Stimulated activated CD4-positive, alpha-beta T cell treated with anti-CD3 and anti-CD28 coated beads, TNF-alpha, amount 100 ng/mL, for 48 hours (primary cell): ENCODE results near the gene GPR153.
A peak's percentile ranks its signal among the peaks of the same experiment; 100 is the strongest.

Experiments
- DNase-seq, 3 donors: peaks; one replicate each; pipeline ENCODE4 v3.0.0-alpha.2; 2020; ENCODE audit warnings: low read depth in 3 of 3

Gene GPR153

GRCh38 chr1:6202256-6202655 is 58.6 kb downstream of the GPR153 start:
- DNase-seq: no peak

- no peak for DNase-seq
These were observed 60.6 kb downstream of the GPR153 start for GRCh38 chr1:6200188-6200809.

- peak; percentile 95 to 98 (median 97) for DNase-seq
These were observed 61.4 kb downstream of the GPR153 start, which contains the start of gene RPL22 for GRCh38 chr1:6199298-6200187. RPL22 (minus strand) TSS chr1:6199595; CDS start chr1:6199573, 22 bp downstream.

GRCh38 chr1:6198646-6199297 is 62.1 kb downstream of the GPR153 start:
- no peak for DNase-seq

GRCh38 chr1:6197746-6198427 is 63.0 kb downstream of the GPR153 start:
- no peak for DNase-seq
